Stimulated activated CD4-positive, alpha-beta T cell treated with anti-CD3 and anti-CD28 coated beads, Interleukin-4, amount 100 ng/mL, for 24 hours (primary cell): Measurements from ENCODE around the gene SERPIND1.

Experiments
- DNase-seq: peaks from one replicate; pipeline ENCODE4 v3.0.0-alpha.2; 2020

SERPIND1 gene

DNA sequence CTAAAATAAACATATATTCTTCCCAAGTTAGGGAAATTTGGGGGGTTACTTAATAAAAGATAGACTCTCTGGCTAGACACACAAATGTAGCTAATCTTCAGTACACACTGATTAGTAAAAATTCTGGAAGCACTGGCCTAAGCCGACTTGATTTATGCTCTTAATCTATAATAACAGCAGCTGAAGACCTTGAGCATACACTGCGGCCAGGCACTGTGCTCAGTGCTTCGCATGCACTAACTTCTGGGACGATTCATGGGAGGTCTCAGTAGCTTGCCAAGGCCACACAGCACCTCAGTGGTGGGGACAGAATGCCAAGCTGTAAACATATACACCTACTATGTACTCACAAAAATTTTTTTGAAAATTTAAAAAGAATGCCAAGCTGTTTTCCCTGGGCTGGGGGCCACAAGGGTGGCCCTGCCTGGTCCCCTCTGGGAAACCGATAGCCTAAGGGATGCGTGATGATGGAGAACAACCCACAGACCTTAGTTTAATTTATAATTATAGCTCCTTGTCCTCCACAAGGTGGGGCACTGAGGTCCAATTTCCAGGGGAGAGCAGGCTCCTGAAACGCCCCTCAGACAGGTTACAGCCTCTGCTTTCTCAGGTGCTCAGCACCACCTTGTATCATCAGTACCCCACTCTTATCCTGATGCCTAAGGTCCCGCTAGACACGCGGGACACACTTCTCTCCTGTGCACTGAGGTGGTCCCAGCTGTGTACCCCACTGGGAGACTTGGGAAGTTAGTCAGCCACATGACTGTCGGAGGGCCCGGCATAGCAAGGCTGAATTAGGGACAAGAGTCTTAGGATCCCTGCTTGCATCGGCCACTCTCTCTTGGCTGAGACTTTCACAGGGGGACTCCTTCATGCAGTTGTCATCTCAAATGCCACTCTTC is 20.1 kb downstream of the SERPIND1 start:
- DNase-seq = no peak

DNA sequence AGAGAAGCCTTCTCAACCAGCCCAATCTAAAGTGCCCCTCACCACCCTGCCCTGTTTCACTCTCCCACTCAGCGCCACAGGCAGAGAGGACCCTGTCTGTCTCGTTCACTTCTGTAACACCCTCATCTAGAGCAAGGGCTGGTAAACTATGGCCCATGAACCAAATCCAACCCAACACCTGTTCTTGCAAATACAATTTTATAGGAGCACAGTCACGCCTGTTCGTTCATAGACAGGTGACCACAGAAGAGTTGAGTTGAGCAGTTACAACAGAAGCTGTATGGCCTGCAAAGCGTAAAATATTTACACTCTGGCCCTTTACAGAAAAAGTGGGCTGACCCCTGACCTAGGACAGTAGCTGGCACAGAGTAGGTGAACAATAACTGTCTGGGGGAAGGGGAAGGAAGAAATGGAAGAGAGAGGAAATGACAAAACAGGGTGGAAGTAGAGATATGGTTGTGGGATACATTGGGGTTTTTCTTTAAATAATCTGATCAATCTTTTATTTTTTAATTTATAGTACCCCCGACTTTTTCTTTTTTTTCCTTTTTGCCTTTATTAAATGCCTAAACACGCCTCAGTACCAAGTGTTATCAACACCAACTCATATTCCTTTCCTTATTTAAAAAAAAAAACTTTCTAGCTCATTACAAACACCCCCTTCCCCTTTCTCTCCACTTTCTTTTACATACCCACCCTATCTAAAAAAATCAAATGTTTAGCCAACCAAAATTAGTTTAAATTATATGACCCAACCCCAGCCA is 20.9 kb downstream of the SERPIND1 start:
- no peak for DNase-seq

DNA sequence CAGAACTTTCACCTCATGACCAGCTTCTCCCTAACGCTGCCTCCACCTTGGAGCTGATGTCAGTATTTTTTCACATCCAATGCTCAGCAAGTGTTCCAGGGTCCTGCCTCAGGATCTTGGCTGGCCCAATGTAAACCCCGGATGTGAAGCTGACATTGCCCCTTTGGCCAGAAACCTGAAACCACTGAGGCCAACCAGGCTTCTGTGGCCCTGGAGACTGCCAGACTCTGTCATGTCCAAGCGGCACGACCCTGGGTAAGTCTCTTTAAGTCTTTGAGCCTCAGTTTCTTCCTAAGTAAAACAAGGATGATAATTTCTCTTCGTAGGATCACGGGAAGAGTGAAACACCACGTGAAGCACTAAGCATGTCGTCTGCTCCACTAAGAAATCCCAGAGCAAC is 22.8 kb downstream of the SERPIND1 start:
- DNase-seq = no peak

DNA sequence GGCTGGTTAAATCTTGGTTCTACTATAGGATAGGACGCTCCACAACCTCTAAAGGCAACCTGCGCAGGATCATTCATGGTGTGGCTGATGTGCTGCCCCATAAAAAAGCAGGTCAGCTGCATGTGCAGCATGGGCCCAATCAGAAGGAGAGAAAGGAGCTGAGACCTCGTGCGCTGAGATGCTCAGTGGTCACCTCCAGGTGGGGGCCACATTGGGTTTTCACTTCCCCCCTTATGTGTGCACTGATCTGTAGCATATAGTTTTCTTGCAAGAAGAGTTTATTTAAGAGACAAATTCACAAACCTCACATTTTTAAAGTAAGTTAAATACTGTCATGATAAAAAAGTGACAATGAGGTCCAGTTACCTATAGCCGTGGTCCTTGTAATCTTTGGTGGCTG is 24.3 kb downstream of the SERPIND1 start:
- no peak for DNase-seq

DNA sequence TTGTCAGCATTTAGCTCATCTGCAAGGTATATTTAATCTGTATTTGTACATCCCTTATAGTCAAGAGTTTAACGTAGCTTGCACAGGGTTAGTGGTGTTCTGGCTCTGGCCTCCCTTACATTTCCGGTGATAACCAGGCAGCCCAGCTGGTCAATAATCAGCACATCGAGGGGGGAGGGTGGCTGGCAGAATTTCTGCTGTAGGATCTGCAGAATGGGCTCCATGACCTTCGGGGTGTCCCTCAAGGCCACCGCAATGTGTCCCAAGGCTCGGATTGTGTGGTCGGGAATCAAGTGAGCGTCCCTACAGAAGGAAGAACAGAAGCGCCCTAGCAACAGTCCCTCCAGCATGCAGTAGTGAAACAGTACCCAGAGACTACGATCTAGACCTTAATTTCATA is 25.1 kb downstream of the SERPIND1 start:
- no peak for DNase-seq

DNA sequence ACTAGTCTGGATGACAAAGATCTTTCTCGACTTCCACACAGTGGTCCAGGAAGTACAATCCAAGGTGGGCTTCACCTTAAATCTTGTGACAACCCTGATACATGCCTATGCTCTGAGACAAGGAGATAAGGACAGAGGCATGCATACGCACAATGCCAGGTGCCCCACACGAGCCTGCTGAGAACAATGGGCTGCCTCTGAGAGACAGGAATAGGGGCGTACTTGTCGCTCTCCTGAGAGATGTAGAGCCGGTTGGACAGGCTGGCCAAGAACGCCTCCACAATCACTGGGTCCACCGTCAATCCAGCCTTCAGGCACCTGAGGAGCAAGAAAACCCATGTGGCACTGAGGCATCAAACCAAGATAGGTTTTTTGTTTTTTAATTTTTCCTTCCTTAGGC is 25.5 kb downstream of the SERPIND1 start:
- no peak for DNase-seq

DNA sequence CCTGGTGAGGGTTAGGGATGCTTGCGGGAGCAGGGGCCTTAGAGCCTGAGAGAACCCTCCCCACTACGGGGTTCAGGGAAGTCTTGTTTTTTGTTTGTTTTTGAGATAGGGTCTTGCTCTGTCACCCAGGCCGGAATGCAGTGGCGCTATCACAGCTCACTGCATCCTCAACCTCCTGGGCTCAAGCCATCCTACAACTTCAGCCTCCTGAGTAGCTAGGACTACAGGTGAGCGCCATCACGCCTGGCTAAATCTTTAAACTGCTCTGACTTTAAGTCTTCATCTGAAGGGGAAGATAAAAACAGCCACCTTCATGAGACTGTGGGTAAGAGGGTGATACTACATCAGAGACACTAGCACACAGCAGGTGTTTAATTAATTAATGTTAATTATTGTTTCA is 28.5 kb downstream of the SERPIND1 start:
- no peak for DNase-seq

DNA sequence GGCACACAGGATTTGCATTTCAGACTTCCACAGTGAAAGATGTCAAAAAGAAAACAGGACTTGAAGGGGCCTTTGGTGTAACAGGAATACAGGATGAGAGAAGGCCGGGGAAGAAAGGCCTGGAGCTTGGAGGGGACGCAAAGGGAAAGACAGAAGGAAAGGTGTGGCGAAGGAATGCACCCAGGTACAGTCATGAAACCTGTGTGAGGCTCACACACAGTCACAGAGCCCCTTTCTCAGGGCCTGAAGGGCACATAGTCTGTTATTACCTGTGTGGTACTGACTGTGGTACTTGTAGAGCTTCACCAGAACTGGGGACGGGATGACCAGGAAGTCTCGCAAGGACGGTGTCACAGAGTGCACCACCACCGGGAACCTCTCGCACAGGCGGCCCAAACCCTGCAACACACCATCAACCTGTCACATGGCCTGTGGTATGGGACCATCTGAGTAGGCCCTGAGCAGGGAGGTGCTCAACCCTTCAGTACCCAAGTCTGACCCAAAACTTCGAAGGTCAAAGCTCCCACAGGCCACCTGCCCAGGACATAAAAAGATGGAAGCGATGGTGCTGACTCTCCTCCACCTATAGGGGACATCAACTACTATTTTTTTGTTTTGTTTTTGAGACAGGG is 29.1 kb downstream of the SERPIND1 start:
- no peak for DNase-seq

DNA sequence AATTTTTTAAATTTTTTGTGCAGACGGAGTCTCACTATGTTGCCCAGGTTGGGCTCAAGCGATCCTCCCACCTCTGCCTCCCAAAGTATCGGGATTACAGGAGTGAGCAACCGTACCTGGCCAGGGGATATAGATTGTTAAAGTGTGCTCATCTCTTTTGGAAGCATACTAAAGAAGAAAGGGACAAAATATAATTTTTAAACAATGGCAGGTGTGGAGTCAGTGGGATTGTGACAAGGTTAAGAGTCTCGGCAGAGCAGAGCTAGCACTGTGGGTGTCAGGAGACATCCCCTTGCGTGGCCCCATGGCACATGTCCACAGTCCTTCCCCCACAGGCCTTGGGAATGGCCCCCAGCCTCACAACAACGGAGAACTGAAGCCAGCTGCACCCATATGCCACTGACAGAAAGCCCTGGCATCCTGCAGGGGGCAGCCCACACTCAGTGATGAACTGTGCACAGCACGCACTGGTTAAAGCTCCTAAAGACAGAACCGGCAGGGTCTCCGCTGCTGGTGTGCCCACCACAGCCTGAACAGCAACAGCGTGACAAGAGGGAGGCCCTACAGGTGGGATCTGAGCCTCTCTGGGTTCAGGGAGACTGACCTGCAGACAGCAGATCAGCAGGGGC is 29.9 kb downstream of the SERPIND1 start:
- DNase-seq = peak; percentile 20

DNA sequence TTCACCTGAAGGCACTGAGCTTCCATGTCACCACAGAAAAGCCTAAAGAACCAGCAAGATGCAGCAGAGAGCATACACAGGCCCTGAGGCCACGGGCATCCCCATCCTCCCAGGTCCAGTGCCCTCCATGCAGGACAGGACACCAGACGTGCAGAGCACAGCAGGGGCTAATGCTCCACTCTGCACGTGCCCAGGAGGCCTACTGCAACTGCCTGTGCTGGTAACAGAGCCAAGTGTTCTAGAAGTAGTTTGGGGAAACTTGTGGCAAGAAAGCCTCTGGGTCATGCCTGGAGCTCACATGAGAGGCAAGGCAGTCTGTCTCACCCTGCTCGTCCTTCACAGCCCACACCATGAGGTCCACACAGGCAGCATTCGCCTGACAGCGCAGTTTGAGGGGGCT is 30.7 kb downstream of the SERPIND1 start:
- DNase-seq = no peak

DNA sequence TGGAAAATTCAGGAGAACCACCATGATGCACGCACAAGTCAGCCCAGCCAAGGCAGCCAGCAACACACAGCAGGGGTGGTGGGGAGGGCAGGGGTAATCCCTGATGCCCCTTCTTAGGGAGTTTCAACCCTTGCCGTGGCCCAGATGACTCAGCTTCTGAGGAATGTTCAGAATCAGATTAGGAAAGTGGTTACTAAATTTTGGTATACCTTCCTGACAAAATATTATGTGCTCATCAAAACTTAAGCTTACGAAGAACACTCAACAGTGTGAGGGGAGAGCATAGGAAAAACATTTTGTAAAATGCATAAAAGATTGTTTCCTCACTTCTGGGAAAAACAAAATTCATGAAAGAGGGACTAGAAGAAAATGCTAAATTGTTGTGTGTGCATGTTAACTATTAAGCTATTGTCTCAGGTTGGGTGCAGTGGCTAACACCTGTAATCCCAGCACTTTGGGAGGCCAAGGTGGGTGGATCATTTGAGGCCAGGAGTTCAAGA is 32.1 kb downstream of the SERPIND1 start:
- DNase-seq = no peak

DNA sequence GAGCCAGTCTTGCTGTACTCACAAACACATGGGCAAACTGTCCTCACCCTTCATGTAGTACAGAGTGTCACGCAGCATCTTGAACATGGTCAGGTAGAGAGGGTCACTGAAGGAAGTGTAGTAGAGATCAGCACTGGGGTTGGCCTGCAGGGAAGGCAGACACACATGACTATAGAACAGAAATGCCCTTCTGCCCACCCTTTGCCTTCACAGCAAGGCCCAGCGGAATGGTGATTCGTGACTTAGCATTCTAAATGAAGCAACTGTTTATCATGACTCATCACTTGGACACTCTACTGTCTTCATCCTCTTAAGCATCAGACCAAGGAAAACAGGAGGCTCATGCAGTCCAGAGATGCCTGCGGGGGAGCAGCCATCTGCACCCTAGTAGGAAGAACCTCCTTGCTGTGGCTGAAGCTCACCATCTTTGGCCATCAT is 33.4 kb downstream of the SERPIND1 start:
- no peak for DNase-seq

DNA sequence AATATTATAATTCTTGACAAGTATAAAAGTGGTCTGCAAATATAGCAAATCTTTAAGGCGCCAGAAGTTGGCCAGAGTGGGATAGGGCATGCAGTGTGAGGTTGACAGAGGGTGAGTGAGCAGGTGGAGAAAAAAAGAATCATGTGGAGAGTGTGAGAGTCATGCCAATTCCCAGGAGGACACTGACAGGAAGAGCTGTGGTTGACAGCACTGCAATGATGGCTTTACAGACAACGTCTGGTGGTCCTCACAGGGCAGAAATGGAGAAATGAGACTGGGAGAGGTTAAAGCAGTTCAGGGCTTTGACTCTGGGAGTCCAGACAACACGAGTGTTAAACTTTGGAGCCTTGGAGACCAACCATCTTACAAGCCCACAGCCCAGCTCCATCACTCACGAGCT is 34.9 kb downstream of the SERPIND1 start:
- no peak for DNase-seq

DNA sequence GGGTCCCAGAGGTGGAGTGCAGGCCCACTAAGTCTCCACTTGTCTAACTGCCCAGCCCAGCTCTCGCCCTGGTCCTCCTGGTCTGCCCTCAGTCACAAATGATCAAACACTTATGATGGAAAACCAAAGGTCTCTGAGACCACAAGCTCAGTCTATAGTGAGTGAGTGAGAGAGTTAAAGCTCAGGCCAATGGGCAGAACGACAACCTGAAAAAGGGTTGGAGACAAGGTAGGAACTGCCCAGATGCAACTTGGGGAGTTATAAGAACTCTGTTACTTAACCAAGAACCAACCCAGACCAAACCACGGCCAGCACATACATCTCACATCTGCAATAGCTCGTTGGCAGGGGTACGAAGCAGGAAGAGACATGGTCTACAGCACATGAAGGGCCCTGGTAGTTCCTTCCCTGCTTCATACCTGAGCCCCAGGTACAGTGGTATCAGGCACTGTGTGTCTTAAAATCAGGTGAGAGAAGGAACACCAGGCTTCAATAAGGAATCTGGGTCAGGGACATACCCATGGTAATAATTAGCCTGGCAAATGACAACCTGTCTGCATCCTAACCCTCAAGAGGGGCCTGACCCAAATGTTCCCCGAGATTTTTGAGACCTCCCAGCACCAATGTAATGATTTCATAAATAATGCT is 35.7 kb downstream of the SERPIND1 start:
- no peak for DNase-seq

DNA sequence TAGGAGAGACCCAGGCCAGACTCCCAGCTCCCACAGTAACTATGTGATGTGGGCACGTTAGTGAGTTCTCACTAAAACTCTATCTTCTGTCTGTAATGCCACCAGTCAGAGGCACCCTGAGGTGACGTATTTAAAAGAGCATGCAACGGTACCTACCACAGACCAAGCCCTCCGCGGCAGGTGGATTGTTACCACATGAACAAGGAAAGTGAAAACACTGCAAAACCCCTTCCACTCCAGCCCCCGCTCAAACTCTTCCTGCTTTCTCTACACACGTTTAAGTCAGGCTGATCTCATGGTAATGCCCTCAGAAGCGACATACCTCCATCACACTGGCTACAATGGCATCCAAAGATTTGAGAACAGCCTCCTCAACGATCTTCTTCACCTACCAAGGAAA is 36.7 kb downstream of the SERPIND1 start:
- no peak for DNase-seq

DNA sequence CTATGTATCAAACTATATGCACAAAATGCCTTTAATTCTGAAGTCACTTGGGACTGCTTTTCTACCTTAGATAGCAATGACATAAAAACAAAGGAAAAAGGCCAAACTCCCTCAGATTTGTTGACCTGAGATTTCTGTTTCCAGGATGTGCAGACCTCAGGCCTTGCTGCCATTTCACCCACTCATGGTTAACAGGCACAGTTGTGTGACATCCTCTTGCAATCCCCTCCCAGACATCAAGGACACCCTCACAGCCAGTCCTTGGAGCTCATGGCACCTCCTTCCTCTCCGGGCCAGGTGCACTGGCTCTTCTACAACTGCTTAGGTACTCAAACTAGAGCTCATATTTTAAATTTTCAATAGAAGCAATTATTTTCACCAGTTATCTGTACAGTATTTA is 37.3 kb downstream of the SERPIND1 start:
- no peak for DNase-seq

DNA sequence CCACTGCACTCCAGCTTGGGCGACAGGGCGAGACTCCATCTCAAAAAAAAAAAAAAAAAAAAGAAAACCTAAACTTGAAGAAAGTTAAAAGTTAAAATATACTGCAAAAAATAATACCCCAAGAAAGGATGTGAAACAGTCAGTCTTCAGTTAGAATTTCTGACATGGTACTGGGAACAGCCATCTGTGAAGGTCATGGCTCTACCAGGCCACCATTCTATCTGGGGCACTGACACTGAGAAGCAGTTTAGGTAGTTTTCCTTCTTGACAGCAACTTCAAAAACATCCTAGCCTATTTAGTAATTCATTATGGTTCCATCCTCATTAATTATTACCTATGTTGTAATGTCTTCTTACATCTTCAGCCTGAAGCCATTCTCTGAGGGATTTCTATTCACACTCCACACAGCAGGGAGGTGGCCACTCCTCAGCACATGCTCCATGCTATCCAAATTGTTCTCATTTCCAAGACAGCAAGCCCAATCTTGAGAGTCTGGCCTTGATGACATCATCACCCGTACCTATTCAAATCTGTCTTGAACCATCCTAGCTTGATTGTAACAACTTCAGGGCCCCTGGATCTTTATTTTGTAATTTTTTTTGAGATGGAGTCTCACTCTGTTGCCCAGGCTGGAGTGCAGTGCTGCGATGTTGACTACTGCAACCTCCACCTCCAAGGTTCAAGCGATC is 38.2 kb downstream of the SERPIND1 start:
- no peak for DNase-seq

DNA sequence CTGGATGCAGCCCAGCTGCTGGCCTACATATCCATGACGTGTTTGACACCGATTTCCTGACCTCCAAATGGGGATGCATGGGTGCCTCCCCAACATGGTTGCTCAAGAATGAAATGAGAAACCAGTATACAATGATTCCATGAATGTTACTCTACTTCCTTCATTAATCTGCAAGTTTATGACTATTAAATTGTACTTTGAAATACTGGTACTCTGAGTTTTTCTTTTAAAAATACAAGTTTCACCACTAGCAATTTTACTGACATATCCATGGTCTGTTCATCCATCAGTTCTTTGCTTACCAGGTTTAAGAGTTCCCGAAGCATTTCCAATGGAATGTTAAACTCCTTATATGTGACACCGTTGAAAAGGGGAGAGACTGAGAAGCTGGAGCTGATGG is 39.1 kb downstream of the SERPIND1 start:
- no peak for DNase-seq

DNA sequence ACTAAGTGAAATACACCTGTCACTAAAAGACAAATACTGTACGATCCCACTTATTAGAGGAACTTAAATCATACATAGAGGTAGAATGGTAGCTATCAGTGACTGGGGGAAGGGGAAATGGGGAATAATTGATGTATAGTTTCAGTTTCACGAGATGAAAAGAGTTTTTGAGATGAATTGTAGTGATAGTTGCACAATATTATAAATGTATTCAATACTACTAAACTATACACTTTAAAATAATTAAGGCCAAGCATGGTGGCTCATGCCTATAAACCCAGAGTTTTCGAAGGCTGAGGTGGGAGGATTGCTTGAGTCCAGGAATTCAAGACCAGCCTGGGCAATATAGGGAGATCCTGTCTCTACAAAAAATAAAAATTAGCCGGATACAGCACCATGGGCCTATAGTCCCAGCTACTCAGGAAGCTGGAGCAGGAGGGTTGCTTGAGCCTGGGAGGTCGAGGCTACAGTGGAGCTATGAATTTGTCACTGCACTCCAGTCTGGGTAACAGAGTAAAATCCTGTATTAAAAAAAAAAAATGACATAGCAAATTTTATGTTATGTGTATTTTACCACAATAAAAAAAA is 40.4 kb downstream of the SERPIND1 start:
- no peak for DNase-seq

DNA sequence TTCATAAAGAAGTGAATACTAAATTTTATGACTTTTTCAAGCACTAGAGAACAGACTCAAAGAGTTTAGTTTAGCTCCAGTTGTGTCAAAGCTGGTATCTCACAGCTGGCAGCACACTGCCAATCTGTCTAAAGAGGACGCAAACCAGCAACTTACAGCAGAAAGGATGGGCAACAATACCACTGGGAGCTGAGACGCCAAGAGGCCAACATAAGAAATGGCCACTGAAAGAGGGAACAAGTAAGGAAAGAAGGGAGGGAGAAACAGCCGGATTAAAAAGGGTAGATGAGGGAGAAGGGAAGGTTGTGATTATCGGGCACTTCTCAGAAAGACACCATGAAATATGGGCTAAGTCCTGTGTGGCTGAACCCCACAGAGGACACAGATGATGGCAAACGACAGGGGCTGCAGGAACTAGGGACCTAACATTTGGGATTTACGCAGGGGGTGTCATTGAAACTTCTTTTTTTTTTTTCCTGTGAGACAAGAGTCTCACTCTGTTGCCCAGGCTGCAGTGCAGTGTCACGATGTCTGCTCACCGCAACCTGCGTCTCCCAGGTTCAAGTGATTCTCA is 41.7 kb downstream of the SERPIND1 start:
- DNase-seq = no peak

DNA sequence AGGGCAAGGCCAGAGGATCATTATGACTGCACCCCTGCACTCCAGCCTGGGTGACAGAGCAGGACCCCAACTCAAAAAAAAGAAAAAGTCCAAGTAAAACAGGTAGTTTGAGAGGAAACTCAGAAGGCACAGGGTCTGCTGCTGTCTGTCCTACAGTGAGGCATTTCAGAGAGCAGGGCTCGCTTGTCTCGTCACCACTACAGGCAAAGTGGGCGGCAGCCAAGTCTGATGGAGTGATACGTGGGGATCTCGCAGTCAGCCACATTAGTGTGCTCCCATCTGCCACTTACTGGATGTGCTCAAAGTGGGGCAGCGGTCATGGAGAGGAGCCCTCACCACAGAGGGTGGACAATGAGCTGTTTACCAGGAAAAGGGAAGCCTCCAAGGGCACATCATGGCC is 42.6 kb downstream of the SERPIND1 start:
- no peak for DNase-seq
